Kidney (tissue), 22 donors: ENCODE measurements around the gene ARMCX2. TPM values are rescaled to one million over a fixed set of nuclear protein-coding genes. Genes with fewer than 3 reads are reported as not detected.
A peak's percentile ranks its signal among the peaks of the same experiment; 100 is the strongest.

Experiments used
- DNase-seq, 5 donors: peaks; one replicate each; pipeline ENCODE4 v3.0.0-alpha.2; 2013 to 2020
- FAIRE-seq: peaks from 2 replicates; lab custom pipeline; 2012; peaks lifted over from hg19 to GRCh38; lab: Jason Lieb, UNC
- H3K27ac ChIP-seq, 2 donors: one replicate each; pipeline ENCODE4 v1.7.0; 2013; ENCODE audit warnings: low read depth in 2 of 2, low read length in 2 of 2, inconsistent platforms in 1 of 2
- H3K27me3 ChIP-seq: one replicate; pipeline ENCODE4 v1.7.1; 2013; ENCODE audit warnings: low read length, inconsistent platforms; ENCODE audit not compliant: control insufficient read depth, insufficient read depth
- H3K36me3 ChIP-seq, 3 donors: one replicate each; pipeline versions ENCODE4 v1.7.0 to v1.7.1; 2013; ENCODE audit warnings: low read length in 3 of 3, control low read depth in 1 of 3, inconsistent platforms in 1 of 3; ENCODE audit not compliant: insufficient read depth in 3 of 3, control insufficient read depth in 2 of 3
- H3K4me1 ChIP-seq, 3 donors: one replicate each; pipeline versions ENCODE4 v1.7.0 to v1.7.1; 2013; ENCODE audit warnings: low read length in 3 of 3, inconsistent platforms in 1 of 3, low read depth in 1 of 3; ENCODE audit not compliant: control insufficient read depth in 2 of 3, insufficient read depth in 2 of 3
- H3K4me3 ChIP-seq, 3 donors: one replicate each; pipeline versions ENCODE4 v1.7.0 to v1.8.1; 2013; ENCODE audit warnings: low read length in 3 of 3, control low read depth in 1 of 3, inconsistent platforms in 1 of 3
- H3K9ac ChIP-seq, 3 donors: one replicate each; pipeline versions ENCODE4 v1.7.0 to v1.7.1; 2013; ENCODE audit warnings: low read length in 3 of 3, control low read depth in 1 of 3, inconsistent platforms in 1 of 3
- H3K9me3 ChIP-seq, 3 donors: one replicate each; pipeline versions ENCODE4 v1.7.0 to v1.7.1; 2013; ENCODE audit warnings: low read length in 3 of 3, control low read depth in 1 of 3, inconsistent platforms in 1 of 3; ENCODE audit not compliant: control insufficient read depth in 2 of 3, insufficient read depth in 1 of 3
- CTCF ChIP-seq: IDR thresholded peaks from 3 replicates; pipeline ENCODE4 v1.5.1; 2012; ENCODE audit warnings: mild to moderate bottlenecking, moderate library complexity, borderline replicate concordance; ENCODE audit not compliant: insufficient read depth; ENCODE audit errors: extremely low read depth
- intact Hi-C: fragments of 100-400 bp; cut with DNase I; formaldehyde crosslinking; loops from one replicate; pipeline ENCODE4 v1.11.1; 2022
- long read RNA-seq, 10 donors: library from polyadenylated mRNA in 1 of 10; unstranded in 1 of 10; transcript quantifications; one replicate each; pipeline ENCODE4 v2.0.0 and lab custom pipeline, GENCODE V29; 2021 to 2026
- polyA plus RNA-seq: library from polyadenylated mRNA; stranded (reverse); fragments of 350-450 nt; fragmentation: Illumina TruSeq; extraction: RNeasy Lipid Tissue Mini Kit (QIAGEN cat#74804); gene quantifications from one replicate; pipeline ENCODE4 v1.2.3, GENCODE V29; 2014; ENCODE audit warnings: low read depth, low replicate concordance; ENCODE audit not compliant: insufficient read depth
- total RNA-seq: library from RNA; stranded (reverse); fragmentation: NEBNext Ultra II Directional; extraction: Animal tissue kit (Norgen Biotek cat#: 25700); gene quantifications from one replicate; pipeline ENCODE4 v1.2.1, GENCODE V29; 2021
- donor health status: control.
- donor health status: control.
- donor health status: control.
- donor health status: control.
- donor health status: control.
- donor health status: DM: yes; HTN: yes; CAD: no.
- donor health status: Normal renal cell carcinoma (clear cell type).

Gene ARMCX2
- total RNA-seq = 44.0 TPM
- polyA plus RNA-seq = 38.4 TPM
- long read RNA-seq, donor 1, partial matches to known transcripts = 0 of 10 reads
- long read RNA-seq, donor 1, other reads (novel, unspliced or antisense) = 0 of 10 reads
- long read RNA-seq, donor 2, partial matches to known transcripts = 0 of 5 reads
- long read RNA-seq, donor 2, other reads (novel, unspliced or antisense) = 0 of 5 reads
- long read RNA-seq, donor 3, transcript ARMCX2-203 (6 exons, 2,674 nt) = major isoform, 8 of 13 reads
- long read RNA-seq, donor 3, partial matches to known transcripts = 0 of 13 reads
- long read RNA-seq, donor 3, other reads (novel, unspliced or antisense) = 0 of 13 reads
- long read RNA-seq, donor 4, partial matches to known transcripts = 0 of 5 reads
- long read RNA-seq, donor 4, other reads (novel, unspliced or antisense) = 0 of 5 reads
- long read RNA-seq, donor 5 = 0 reads
- long read RNA-seq, donor 6 = 0 reads
- long read RNA-seq, donor 7, transcript ARMCX2-203 (6 exons, 2,674 nt) = major isoform, 7 of 32 reads
- long read RNA-seq, donor 7, partial matches to known transcripts = 8 of 32 reads
- long read RNA-seq, donor 7, other reads (novel, unspliced or antisense) = 13 of 32 reads
- long read RNA-seq, donor 8, partial matches to known transcripts = 0 of 6 reads
- long read RNA-seq, donor 8, other reads (novel, unspliced or antisense) = 0 of 6 reads
- long read RNA-seq, donor 9, partial matches to known transcripts = 0 of 2 reads
- long read RNA-seq, donor 9, other reads (novel, unspliced or antisense) = 0 of 2 reads
- long read RNA-seq, donor 10 = 0 reads

DNA sequence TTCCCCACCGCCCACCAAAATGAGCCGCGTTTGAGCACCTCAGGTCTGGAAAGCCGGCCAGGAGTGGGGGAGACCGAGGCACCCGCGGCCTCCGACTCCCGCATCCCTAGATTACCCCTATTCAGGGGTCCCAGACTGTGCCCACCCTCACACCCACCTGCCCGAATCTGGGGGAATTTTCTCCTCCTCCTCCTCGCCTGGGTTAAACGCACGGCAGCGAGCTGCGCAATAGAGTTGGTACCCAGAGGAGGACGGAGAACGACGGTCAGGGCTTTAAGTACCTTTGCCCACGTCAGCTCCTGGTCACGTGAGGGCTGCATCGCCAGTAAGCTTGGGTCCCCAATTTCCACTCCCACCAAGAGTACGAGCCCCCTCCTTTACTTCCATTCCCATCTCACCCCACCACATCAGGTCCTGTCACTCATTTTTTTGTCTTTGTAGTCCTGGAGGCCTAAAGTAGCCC, at the start of gene ARMCX2:
ARMCX2 (minus strand) TSS at position 250 of the 463 bp plus-strand sequence. CDS start 2,262 bp downstream, outside the sequence.
- TF ChIP-seq CTCF = no peak
- H3K4me3 ChIP-seq = peak within 1 kb of the TSS; percentile 80 to 84 (median 82)
- H3K4me1 ChIP-seq = peaks cover 0 to 2% (median 0%) of the 10 kb centered on the region in 3 donors
- FAIRE-seq = no peak
- H3K9me3 ChIP-seq = no peaks in the 10 kb centered on the region
- DNase-seq = peak; percentile 50 to 84 (median 73)
- H3K9ac ChIP-seq = peak within 1 kb of the TSS; percentile 48 to 80 (median 73)
- peaks cover 0 to 5% (median 0%) of the 10 kb centered on the region in 3 donors for H3K36me3 ChIP-seq
- intact Hi-C loops = no loop called here
- peaks cover 4% of the 10 kb centered on the region for H3K27me3 ChIP-seq
- H3K27ac ChIP-seq = peak within 1 kb of the TSS; percentile 71 to 72

DNA sequence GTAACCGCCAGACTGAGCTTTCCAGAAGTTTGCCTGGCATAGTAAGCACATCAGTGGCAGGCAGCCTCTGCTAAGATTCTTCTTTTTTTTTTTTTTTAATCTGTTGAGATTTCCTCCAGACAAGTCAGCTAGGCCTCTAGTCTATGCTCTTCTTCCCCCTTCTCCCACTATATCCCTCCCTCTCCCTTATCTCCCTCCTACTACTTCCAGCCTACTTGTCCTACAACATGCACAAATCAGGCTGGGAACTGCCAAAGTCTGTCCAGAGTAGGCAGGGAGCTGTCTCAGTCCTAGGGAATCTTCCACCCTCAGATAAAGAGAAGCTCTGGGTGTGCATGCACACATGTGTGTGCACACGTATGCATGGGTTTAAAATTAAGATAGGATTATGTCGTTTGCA, 49.7 kb upstream of the ARMCX2 start:
- H3K9me3 ChIP-seq = no peaks in the 10 kb centered on the region
- FAIRE-seq (no peak), DNase-seq (no peak)
- no peak for TF ChIP-seq CTCF
- no peak overlapping the region for H3K9ac ChIP-seq
- no peak overlapping the region for H3K27ac ChIP-seq
- no peaks in the 10 kb centered on the region for H3K36me3 ChIP-seq
- no peak overlapping the region for H3K4me3 ChIP-seq
- intact Hi-C loops = no loop called here
- H3K27me3 ChIP-seq = no peaks in the 10 kb centered on the region
- no peaks in the 10 kb centered on the region for H3K4me1 ChIP-seq

- no peak for TF ChIP-seq CTCF
These were observed 48.5 kb upstream of the ARMCX2 start for GRCh38 chrX:101708163-101708562.

More at GRCh38 chrX:101708163-101708562, 48.5 kb upstream of the ARMCX2 start:
- H3K27me3 ChIP-seq = no peaks in the 10 kb centered on the region
- no peaks in the 10 kb centered on the region for H3K9me3 ChIP-seq
- H3K4me1 ChIP-seq = no peaks in the 10 kb centered on the region
- no peak overlapping the region for H3K4me3 ChIP-seq
- H3K36me3 ChIP-seq = no peaks in the 10 kb centered on the region
- H3K9ac ChIP-seq = no peak overlapping the region
- FAIRE-seq = no peak
- intact Hi-C loops = no loop called here
- DNase-seq = peak in 1 of 5 donors; percentile 2
- H3K27ac ChIP-seq = no peak overlapping the region
